Erythroblast (primary cell): ENCODE data around the gene TAS1R1.

Source experiments
- GATA1 ChIP-seq: IDR thresholded peaks from 2 replicates; pipeline ENCODE4 v1.6.1; 2011; ENCODE audit warnings: low read depth, mild to moderate bottlenecking, control low read depth, low read length, moderate library complexity
- POLR2A ChIP-seq: IDR thresholded peaks from 2 replicates; pipeline ENCODE4 v1.6.1; 2011; ENCODE audit warnings: mild to moderate bottlenecking, low read length

DNA sequence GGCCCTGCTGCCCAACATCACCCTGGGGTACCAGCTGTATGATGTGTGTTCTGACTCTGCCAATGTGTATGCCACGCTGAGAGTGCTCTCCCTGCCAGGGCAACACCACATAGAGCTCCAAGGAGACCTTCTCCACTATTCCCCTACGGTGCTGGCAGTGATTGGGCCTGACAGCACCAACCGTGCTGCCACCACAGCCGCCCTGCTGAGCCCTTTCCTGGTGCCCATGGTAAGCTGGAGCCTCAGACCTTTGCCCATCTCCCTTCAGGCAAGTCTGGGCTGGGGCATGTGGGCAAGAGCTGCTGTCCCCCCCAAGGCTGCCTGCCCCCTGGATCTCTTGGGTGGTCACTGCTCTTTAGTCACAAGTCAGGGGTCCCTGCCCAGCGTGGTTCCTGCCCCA is 15.9 kb downstream of the TAS1R1 start:
- TF ChIP-seq POLR2A (no peak), GATA1 (no peak)
